HepG2 (cell line): Measurements from ENCODE around the gene UTRN. TPM values are rescaled to one million over a fixed set of nuclear protein-coding genes. Genes with fewer than 3 reads are reported as not detected.
A peak's percentile ranks its signal among the peaks of the same experiment; 100 is the strongest.

Experiments used
- CC2D1A ChIP-seq: sonication (generic); formaldehyde crosslinking; IDR thresholded peaks from 2 replicates; pipeline ENCODE4 v1.8.1; 2023; ENCODE audit warnings: mild to moderate bottlenecking, missing genetic modification reagents
- CENPBD1 ChIP-seq: sonication (generic); formaldehyde crosslinking; IDR thresholded peaks from 2 replicates; pipeline ENCODE4 v1.8.0; 2022; ENCODE audit warnings: missing genetic modification reagents, low read depth, mild to moderate bottlenecking, borderline replicate concordance
- CENPX ChIP-seq: sonication (generic); formaldehyde crosslinking; IDR thresholded peaks from 2 replicates; pipeline ENCODE4 v1.9.0; 2021; ENCODE audit warnings: mild to moderate bottlenecking, missing genetic modification reagents, moderate library complexity
- DNMT1 ChIP-seq: sonication (generic); formaldehyde crosslinking; IDR thresholded peaks from 2 replicates; pipeline ENCODE4 v1.5.1; 2020; ENCODE audit warnings: mild to moderate bottlenecking, missing genetic modification reagents
- GATAD1 ChIP-seq: IDR thresholded peaks from 2 replicates; pipeline ENCODE4 v1.6.1; 2016; ENCODE audit warnings: missing genetic modification reagents, missing compliant biosample characterization
- GPBP1L1 ChIP-seq: sonication (generic); formaldehyde crosslinking; IDR thresholded peaks from 2 replicates; pipeline ENCODE4 v1.5.0; 2020; ENCODE audit warnings: mild to moderate bottlenecking, missing genetic modification reagents
- HNRNPLL ChIP-seq: fragments of 200-400 bp; formaldehyde crosslinking; IDR thresholded peaks from 2 replicates; pipeline ENCODE4 v1.6.1; 2017; ENCODE audit warnings: mild to moderate bottlenecking, low read depth, low read length; ENCODE audit not compliant: poor library complexity, severe bottlenecking
- KMT2A ChIP-seq: sonication (generic); formaldehyde crosslinking; IDR thresholded peaks from 2 replicates; pipeline ENCODE4 v1.4.0; 2020; ENCODE audit warnings: missing genetic modification reagents
- RAD21 ChIP-seq: fragments of 450-650 bp; formaldehyde crosslinking; IDR thresholded peaks from 2 replicates; pipeline ENCODE4 v1.5.0; 2020; ENCODE audit warnings: mild to moderate bottlenecking
- RFXANK ChIP-seq: IDR thresholded peaks from 2 replicates; pipeline ENCODE4 v1.6.1; 2016
- SIX1 ChIP-seq: sonication (generic); formaldehyde crosslinking; IDR thresholded peaks from 2 replicates; pipeline ENCODE4 v1.4.0; 2020; ENCODE audit warnings: missing genetic modification reagents, borderline replicate concordance
- ZBED4 ChIP-seq: sonication (generic); formaldehyde crosslinking; IDR thresholded peaks from 2 replicates; pipeline ENCODE4 v1.4.0; 2020; ENCODE audit warnings: missing genetic modification reagents, borderline replicate concordance
- ZNF34 ChIP-seq: sonication (generic); formaldehyde crosslinking; IDR thresholded peaks from 2 replicates; pipeline ENCODE4 v1.4.0; 2020; ENCODE audit warnings: mild to moderate bottlenecking, missing genetic modification reagents, borderline replicate concordance
- ZNF597 ChIP-seq: sonication (generic); formaldehyde crosslinking; IDR thresholded peaks from 2 replicates; pipeline ENCODE4 v1.5.0; 2020; ENCODE audit warnings: missing genetic modification reagents
- ZNF740 ChIP-seq: sonication (generic); formaldehyde crosslinking; IDR thresholded peaks from 2 replicates; pipeline ENCODE4 v1.4.0; 2020; ENCODE audit warnings: missing genetic modification reagents
- ZNF768 ChIP-seq: sonication (generic); formaldehyde crosslinking; IDR thresholded peaks from 2 replicates; pipeline ENCODE4 v1.4.0; 2020; ENCODE audit warnings: missing genetic modification reagents
- ZNF773 ChIP-seq: sonication (generic); formaldehyde crosslinking; IDR thresholded peaks from 2 replicates; pipeline ENCODE4 v1.4.0; 2020; ENCODE audit warnings: missing genetic modification reagents, borderline replicate concordance
- polyA plus RNA-seq, 8 experiments: library from polyadenylated mRNA; depleted of rRNA in 3 of 8; stranded (reverse) in 7 of 8; unstranded in 1 of 8; fragments of >200 nt; fragmentation: Illumina TruSeq in 4 of 8; extraction: Trizol in 4 of 8; gene quantifications; 2 replicates each; pipeline versions ENCODE4 v1.2.1 to v1.2.3, GENCODE V29; 2011 to 2016; ENCODE audit warnings: low read depth in 4 of 8, missing spikeins in 1 of 8, mixed read lengths in 1 of 8; ENCODE audit not compliant: insufficient read depth in 1 of 8
- total RNA-seq, 5 experiments: library from RNA; depleted of rRNA; stranded (reverse); fragments of >200 nt; fragmentation: Illumina TruSeq; extraction: Trizol; gene quantifications; 2 replicates each; pipeline ENCODE4 v1.2.3, GENCODE V29; 2016; ENCODE audit warnings: low read depth in 1 of 5
- TF ChIP-seq, protein P1 (sequence below): sonication (generic); formaldehyde crosslinking; IDR thresholded peaks from 2 replicates; pipeline ENCODE4 v1.4.0; 2020; ENCODE audit warnings: missing genetic modification reagents

UTRN gene
- total and polyA plus RNA-seq, 2 of the 13 experiments (the other 11 are each of a cell fraction or from before 2014, with no cell fraction given): 102 to 116 TPM

GRCh38 chr6:144284783-144285547 lies at the start of gene UTRN (continued):
- peak; percentile 74 for TF ChIP-seq GATAD1 (CRISPR knock-in tag)
- TF ChIP-seq SIX1 (CRISPR knock-in tag): peak; percentile 11; the same call in 1 of the 2 replicates
- no peak; the same call in 1 of the 2 replicates for TF ChIP-seq CENPBD1 (CRISPR knock-in tag)
- peak; percentile 95 for TF ChIP-seq KMT2A (CRISPR knock-in tag)
- TF ChIP-seq, protein P1, sequence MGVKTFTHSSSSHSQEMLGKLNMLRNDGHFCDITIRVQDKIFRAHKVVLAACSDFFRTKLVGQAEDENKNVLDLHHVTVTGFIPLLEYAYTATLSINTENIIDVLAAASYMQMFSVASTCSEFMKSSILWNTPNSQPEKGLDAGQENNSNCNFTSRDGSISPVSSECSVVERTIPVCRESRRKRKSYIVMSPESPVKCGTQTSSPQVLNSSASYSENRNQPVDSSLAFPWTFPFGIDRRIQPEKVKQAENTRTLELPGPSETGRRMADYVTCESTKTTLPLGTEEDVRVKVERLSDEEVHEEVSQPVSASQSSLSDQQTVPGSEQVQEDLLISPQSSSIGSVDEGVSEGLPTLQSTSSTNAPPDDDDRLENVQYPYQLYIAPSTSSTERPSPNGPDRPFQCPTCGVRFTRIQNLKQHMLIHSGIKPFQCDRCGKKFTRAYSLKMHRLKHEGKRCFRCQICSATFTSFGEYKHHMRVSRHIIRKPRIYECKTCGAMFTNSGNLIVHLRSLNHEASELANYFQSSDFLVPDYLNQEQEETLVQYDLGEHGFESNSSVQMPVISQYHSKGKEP: 0 out of 2 replicates have a peak, but pooled peaks have one; percentile 35
- TF ChIP-seq DNMT1 (CRISPR knock-in tag): peak; percentile 99
- TF ChIP-seq ZBED4: peak; percentile 99
- TF ChIP-seq CC2D1A (CRISPR knock-in tag): no peak
- TF ChIP-seq HNRNPLL: peak; percentile 95
- no peak for TF ChIP-seq GPBP1L1 (CRISPR knock-in tag)
- TF ChIP-seq ZNF34: 0 out of 2 replicates have a peak, but pooled peaks have one; percentile 80
- peak; percentile 80 for TF ChIP-seq ZNF773 (CRISPR knock-in tag)
- peak; percentile 53; the same call in 1 of the 2 replicates for TF ChIP-seq RAD21
- TF ChIP-seq CENPX: no peak
- peak; percentile 85 for TF ChIP-seq ZNF768
- no peak; the same call in 1 of the 2 replicates for TF ChIP-seq RFXANK (CRISPR knock-in tag)
- TF ChIP-seq ZNF740: peak; percentile 66; the same call in 1 of the 2 replicates
- TF ChIP-seq ZNF597 (CRISPR knock-in tag): no peak
